ENCODE measurements around the gene CDPF1.

DNA sequence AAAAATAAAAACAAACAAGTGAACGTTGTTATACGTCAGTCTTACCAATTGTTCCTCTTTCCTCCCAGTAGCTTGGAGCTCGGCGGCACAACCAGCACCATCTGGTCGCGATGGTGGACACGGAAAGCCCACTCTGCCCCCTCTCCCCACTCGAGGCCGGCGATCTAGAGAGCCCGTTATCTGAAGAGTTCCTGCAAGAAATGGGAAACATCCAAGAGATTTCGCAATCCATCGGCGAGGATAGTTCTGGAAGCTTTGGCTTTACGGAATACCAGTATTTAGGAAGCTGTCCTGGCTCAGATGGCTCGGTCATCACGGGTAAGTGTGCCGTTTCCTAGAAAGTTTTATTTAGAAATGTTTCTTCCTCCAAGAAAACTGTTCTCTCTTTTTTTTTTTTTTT, 51.8 kb downstream of the CDPF1 start:
- TF ChIP-seq, protein P1, sequence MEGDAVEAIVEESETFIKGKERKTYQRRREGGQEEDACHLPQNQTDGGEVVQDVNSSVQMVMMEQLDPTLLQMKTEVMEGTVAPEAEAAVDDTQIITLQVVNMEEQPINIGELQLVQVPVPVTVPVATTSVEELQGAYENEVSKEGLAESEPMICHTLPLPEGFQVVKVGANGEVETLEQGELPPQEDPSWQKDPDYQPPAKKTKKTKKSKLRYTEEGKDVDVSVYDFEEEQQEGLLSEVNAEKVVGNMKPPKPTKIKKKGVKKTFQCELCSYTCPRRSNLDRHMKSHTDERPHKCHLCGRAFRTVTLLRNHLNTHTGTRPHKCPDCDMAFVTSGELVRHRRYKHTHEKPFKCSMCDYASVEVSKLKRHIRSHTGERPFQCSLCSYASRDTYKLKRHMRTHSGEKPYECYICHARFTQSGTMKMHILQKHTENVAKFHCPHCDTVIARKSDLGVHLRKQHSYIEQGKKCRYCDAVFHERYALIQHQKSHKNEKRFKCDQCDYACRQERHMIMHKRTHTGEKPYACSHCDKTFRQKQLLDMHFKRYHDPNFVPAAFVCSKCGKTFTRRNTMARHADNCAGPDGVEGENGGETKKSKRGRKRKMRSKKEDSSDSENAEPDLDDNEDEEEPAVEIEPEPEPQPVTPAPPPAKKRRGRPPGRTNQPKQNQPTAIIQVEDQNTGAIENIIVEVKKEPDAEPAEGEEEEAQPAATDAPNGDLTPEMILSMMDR (IDR thresholded peaks at IDR 0.05) = no peak
- no peak for TF ChIP-seq POLR2A (IDR thresholded peaks at IDR 0.05)

All from esophagus squamous epithelium (tissue), 4 donors.